Subcutaneous abdominal adipose tissue (tissue), 5 donors: Measurements from ENCODE around the gene ZPBP2.
"Not testable (repeated sequence)": the region's sequence is repeated elsewhere in the genome, so short reads cannot be mapped to it uniquely, and the experiment has no call there.

Experiments used
- H3K27ac ChIP-seq: one replicate; pipeline ENCODE4 v1.7.0; 2013; ENCODE audit warnings: low read depth, mild to moderate bottlenecking, inconsistent platforms, low read length, moderate library complexity
- H3K27me3 ChIP-seq, 5 donors: one replicate each; pipeline ENCODE4 v1.7.0; 2013; ENCODE audit warnings: low read length in 5 of 5, inconsistent platforms in 1 of 5; ENCODE audit not compliant: control insufficient read depth in 5 of 5, insufficient read depth in 4 of 5
- H3K36me3 ChIP-seq, 5 donors: one replicate each; pipeline ENCODE4 v1.7.0; 2013; ENCODE audit warnings: low read length in 5 of 5; ENCODE audit not compliant: control insufficient read depth in 5 of 5, insufficient read depth in 5 of 5
- H3K4me1 ChIP-seq, 5 donors: one replicate each; pipeline ENCODE4 v1.7.0; 2013; ENCODE audit warnings: low read length in 5 of 5, mild to moderate bottlenecking in 3 of 5, moderate library complexity in 1 of 5; ENCODE audit not compliant: control insufficient read depth in 5 of 5, insufficient read depth in 5 of 5
- H3K4me3 ChIP-seq, 5 donors: one replicate each; pipeline ENCODE4 v1.7.0; 2013; ENCODE audit warnings: low read length in 5 of 5, low read depth in 1 of 5
- H3K9ac ChIP-seq, 5 donors: one replicate each; pipeline ENCODE4 v1.7.0; 2013; ENCODE audit warnings: low read length in 5 of 5, mild to moderate bottlenecking in 4 of 5, moderate library complexity in 3 of 5
- H3K9me3 ChIP-seq, 5 donors: one replicate each; pipeline ENCODE4 v1.7.0; 2013; ENCODE audit warnings: low read length in 5 of 5; ENCODE audit not compliant: control insufficient read depth in 5 of 5
- donor health status: healthy.
- donor health status: healthy.
- donor health status: healthy.
- donor health status: healthy.
- donor health status: healthy.

Gene ZPBP2

GRCh38 chr17:39835038-39835786, 32.8 kb upstream of the ZPBP2 start:
- H3K27ac ChIP-seq = no peak overlapping the region
- no peaks in the 10 kb centered on the region for H3K4me1 ChIP-seq
- H3K27me3 ChIP-seq = peaks cover 0 to 5% (median 0%) of the 10 kb centered on the region in 5 donors
- H3K9me3 ChIP-seq = peaks cover 2 to 22% (median 18%) of the 10 kb centered on the region in 5 donors
- H3K36me3 ChIP-seq = no peaks in the 10 kb centered on the region
- no peak overlapping the region for H3K9ac ChIP-seq
- H3K4me3 ChIP-seq = no peak overlapping the region

GRCh38 chr17:39836117-39836516, 31.9 kb upstream of the ZPBP2 start:
- Histone ChIP-seq H3K4me3 (no peak overlapping the region), H3K27ac (no peak overlapping the region), H3K27me3 (peaks cover 0 to 5% (median under 1%) of the 10 kb centered on the region in 5 donors), H3K9me3 (peaks cover 2 to 22% (median 18%) of the 10 kb centered on the region in 5 donors), H3K36me3 (no peaks in the 10 kb centered on the region), H3K9ac (no peak overlapping the region), H3K4me1 (no peaks in the 10 kb centered on the region)

- Histone ChIP-seq H3K4me1 (no peaks in the 10 kb centered on the region), H3K27me3 (peaks cover 0 to 5% (median 2%) of the 10 kb centered on the region in 5 donors), H3K27ac (no peak overlapping the region)
Measured at GRCh38 chr17:39838057-39838456, 29.9 kb upstream of the ZPBP2 start.

GRCh38 chr17:39838784-39839183, 29.2 kb upstream of the ZPBP2 start:
- no peak overlapping the region for H3K27ac ChIP-seq
- H3K4me1 ChIP-seq = no peaks in the 10 kb centered on the region
- peaks cover 2 to 22% (median 18%) of the 10 kb centered on the region in 5 donors for H3K9me3 ChIP-seq
- peaks cover 0 to 6% (median 4%) of the 10 kb centered on the region in 5 donors for H3K27me3 ChIP-seq
- H3K4me3 ChIP-seq = no peak overlapping the region
- H3K9ac ChIP-seq = no peak overlapping the region
- H3K36me3 ChIP-seq = no peaks in the 10 kb centered on the region

More at GRCh38 chr17:39838057-39838456, 29.9 kb upstream of the ZPBP2 start:
- H3K9ac ChIP-seq = no peak overlapping the region
- H3K36me3 ChIP-seq = no peaks in the 10 kb centered on the region
- H3K9me3 ChIP-seq = peaks cover 2 to 22% (median 18%) of the 10 kb centered on the region in 5 donors
- no peak overlapping the region for H3K4me3 ChIP-seq

- Histone ChIP-seq H3K27ac (no peak overlapping the region), H3K27me3 (peaks cover 0 to 6% (median 0%) of the 10 kb centered on the region in 5 donors), H3K36me3 (no peaks in the 10 kb centered on the region), H3K9me3 (peaks cover 0 to 10% (median 4%) of the 10 kb centered on the region in 5 donors), H3K9ac (no peak overlapping the region), H3K4me1 (no peaks in the 10 kb centered on the region), H3K4me3 (no peak overlapping the region)
Measured at GRCh38 chr17:39841134-39841683, 26.8 kb upstream of the ZPBP2 start.

GRCh38 chr17:39845052-39845846, 22.8 kb upstream of the ZPBP2 start:
- no peaks in the 10 kb centered on the region for H3K4me1 ChIP-seq
- no peaks in the 10 kb centered on the region for H3K36me3 ChIP-seq
- H3K9ac ChIP-seq = no peak overlapping the region
- H3K27ac ChIP-seq = no peak overlapping the region
- H3K4me3 ChIP-seq = no peak overlapping the region
- peaks cover 0 to 6% (median 4%) of the 10 kb centered on the region in 5 donors for H3K27me3 ChIP-seq
- H3K9me3 ChIP-seq = no peaks in the 10 kb centered on the region

GRCh38 chr17:39846205-39846604, 21.8 kb upstream of the ZPBP2 start:
- Histone ChIP-seq H3K4me1 (no peaks in the 10 kb centered on the region), H3K27ac (no peak overlapping the region), H3K9me3 (no peaks in the 10 kb centered on the region), H3K4me3 (no peak overlapping the region), H3K27me3 (peaks cover 0 to 6% (median 4%) of the 10 kb centered on the region in 5 donors), H3K9ac (no peak overlapping the region), H3K36me3 (no peaks in the 10 kb centered on the region)

- Histone ChIP-seq H3K9me3 (no peaks in the 10 kb centered on the region), H3K27ac (no peak overlapping the region), H3K4me3 (no peak overlapping the region), H3K9ac (no peak overlapping the region), H3K4me1 (no peaks in the 10 kb centered on the region), H3K36me3 (no peaks in the 10 kb centered on the region), H3K27me3 (peaks cover 0 to 9% (median 3%) of the 10 kb centered on the region in 5 donors)
Measured at GRCh38 chr17:39848600-39848999, 19.4 kb upstream of the ZPBP2 start.

- not testable (repeated sequence) for H3K4me1 ChIP-seq, H3K9ac ChIP-seq, H3K27me3 ChIP-seq, H3K27ac ChIP-seq, H3K9me3 ChIP-seq, H3K4me3 ChIP-seq, H3K36me3 ChIP-seq
Measured at GRCh38 chr17:39850186-39850585, 17.8 kb upstream of the ZPBP2 start.

- Histone ChIP-seq H3K4me3 (no peak overlapping the region), H3K4me1 (no peaks in the 10 kb centered on the region), H3K9ac (no peak overlapping the region), H3K27ac (no peak overlapping the region), H3K27me3 (peaks cover 0 to 9% (median 2%) of the 10 kb centered on the region in 5 donors), H3K36me3 (no peaks in the 10 kb centered on the region), H3K9me3 (no peaks in the 10 kb centered on the region)
Measured at GRCh38 chr17:39852239-39852638, 15.8 kb upstream of the ZPBP2 start.
